ENCODE measurements around the gene CD226.
"Not testable (repeated sequence)": the region's sequence is repeated elsewhere in the genome, so short reads cannot be mapped to it uniquely, and the experiment has no call there.

CD226 gene

GRCh38 chr18:69916412-69916811 is 31.3 kb downstream of the CD226 start:
- no peak for DNase-seq (ENCODE audit: low read depth in 1 of 2, low spot score in 1 of 2)

- DNase-seq (ENCODE audit: low read depth in 1 of 2, low spot score in 1 of 2): no peak
These were observed 38.8 kb downstream of the CD226 start for GRCh38 chr18:69908838-69909237.

GRCh38 chr18:69906765-69907164 is 40.9 kb downstream of the CD226 start:
- DNase-seq (ENCODE audit: low read depth in 1 of 2, low spot score in 1 of 2): no peak

GRCh38 chr18:69900941-69901340 is 46.7 kb downstream of the CD226 start:
- DNase-seq (ENCODE audit: low read depth in 1 of 2, low spot score in 1 of 2): no peak

- not testable (repeated sequence) for DNase-seq (ENCODE audit: low read depth in 1 of 2, low spot score in 1 of 2)
These were observed 48.3 kb downstream of the CD226 start for GRCh38 chr18:69899154-69899923.

GRCh38 chr18:69898241-69898861 is 49.3 kb downstream of the CD226 start:
- DNase-seq (ENCODE audit: low read depth in 1 of 2, low spot score in 1 of 2): peak in 1 of 2 donors; percentile 35

GRCh38 chr18:69897397-69898108 is 50.1 kb downstream of the CD226 start:
- peak in 1 of 2 donors; percentile 46 for DNase-seq (ENCODE audit: low read depth in 1 of 2, low spot score in 1 of 2)

GRCh38 chr18:69895066-69896047 is 52.3 kb downstream of the CD226 start:
- no peak for DNase-seq (ENCODE audit: low read depth in 1 of 2, low spot score in 1 of 2)

GRCh38 chr18:69894467-69894866 is 53.2 kb downstream of the CD226 start:
- no peak for DNase-seq (ENCODE audit: low read depth in 1 of 2, low spot score in 1 of 2)

GRCh38 chr18:69890558-69890957 is 57.1 kb downstream of the CD226 start:
- no peak for DNase-seq (ENCODE audit: low read depth in 1 of 2, low spot score in 1 of 2)

- DNase-seq (ENCODE audit: low read depth in 1 of 2, low spot score in 1 of 2): peak in 1 of 2 donors; percentile 33
These were observed 58.7 kb downstream of the CD226 start for GRCh38 chr18:69889009-69889408.

GRCh38 chr18:69887256-69887655 is 60.4 kb downstream of the CD226 start:
- DNase-seq (ENCODE audit: low read depth in 1 of 2, low spot score in 1 of 2): no peak

- DNase-seq (ENCODE audit: low read depth in 1 of 2, low spot score in 1 of 2): no peak
These were observed 61.7 kb downstream of the CD226 start for GRCh38 chr18:69885841-69886531.

GRCh38 chr18:69885355-69885754 is 62.3 kb downstream of the CD226 start:
- no peak for DNase-seq (ENCODE audit: low read depth in 1 of 2, low spot score in 1 of 2)

- no peak for DNase-seq (ENCODE audit: low read depth in 1 of 2, low spot score in 1 of 2)
These were observed 63.9 kb downstream of the CD226 start for GRCh38 chr18:69883781-69884180.

GRCh38 chr18:69882965-69883668 is 64.6 kb downstream of the CD226 start:
- DNase-seq (ENCODE audit: low read depth in 1 of 2, low spot score in 1 of 2): no peak

- DNase-seq (ENCODE audit: low read depth in 1 of 2, low spot score in 1 of 2): no peak
These were observed 67.6 kb downstream of the CD226 start for GRCh38 chr18:69880083-69880482.

- not testable (repeated sequence) for DNase-seq (ENCODE audit: low read depth in 1 of 2, low spot score in 1 of 2)
These were observed 68.6 kb downstream of the CD226 start for GRCh38 chr18:69879051-69879450.

- DNase-seq (ENCODE audit: low read depth in 1 of 2, low spot score in 1 of 2): no peak
These were observed 69.3 kb downstream of the CD226 start for GRCh38 chr18:69878213-69878933.
